Measurements from ENCODE around the gene CGNL1. TPM values are rescaled to one million over a fixed set of nuclear protein-coding genes. Genes with fewer than 3 reads are reported as not detected.
A peak's percentile ranks its signal among the peaks of the same experiment; 100 is the strongest.

CGNL1 gene
- total RNA-seq, 1 donor from 2014 or later: 3.0 TPM

GRCh38 chr15:57472861-57473260 is 96.6 kb downstream of the CGNL1 start:
- Histone ChIP-seq H3K79me2 (ENCODE audit: low read depth) (no peaks in the 10 kb centered on the region), H3K9ac (no peak overlapping the region), H4K20me1 (ENCODE audit: low read depth) (no peaks in the 10 kb centered on the region), H3F3A (ENCODE audit: low read depth) (no peaks in the 10 kb centered on the region), H3K27me3 (no peaks in the 10 kb centered on the region), H3K4me3 (no peak overlapping the region), H3K36me3 (no peaks in the 10 kb centered on the region), H3K4me2 (no peak overlapping the region), H3K9me3 (ENCODE audit: low read depth) (no peaks in the 10 kb centered on the region), H2AFZ (replicated peaks) (no peak overlapping the region), H3K4me1 (peaks cover 14% of the 10 kb centered on the region), H3K27ac (no peak overlapping the region)
- H3K4me3 Mint-ChIP-seq: no peak overlapping the region
- peaks cover 40% of the 10 kb centered on the region for H3K4me1 Mint-ChIP-seq
- peaks cover 5% of the 10 kb centered on the region for H3K27me3 Mint-ChIP-seq (ENCODE audit: insufficient read depth, low read depth)
- no peaks in the 10 kb centered on the region for H3K36me3 Mint-ChIP-seq
- no peaks in the 10 kb centered on the region for H3K9me3 Mint-ChIP-seq
- no peak overlapping the region for H3K27ac Mint-ChIP-seq
- no peak for TF ChIP-seq EZH2phosphoT487 (IDR thresholded peaks at IDR 0.05)
- TF ChIP-seq, protein P1, sequence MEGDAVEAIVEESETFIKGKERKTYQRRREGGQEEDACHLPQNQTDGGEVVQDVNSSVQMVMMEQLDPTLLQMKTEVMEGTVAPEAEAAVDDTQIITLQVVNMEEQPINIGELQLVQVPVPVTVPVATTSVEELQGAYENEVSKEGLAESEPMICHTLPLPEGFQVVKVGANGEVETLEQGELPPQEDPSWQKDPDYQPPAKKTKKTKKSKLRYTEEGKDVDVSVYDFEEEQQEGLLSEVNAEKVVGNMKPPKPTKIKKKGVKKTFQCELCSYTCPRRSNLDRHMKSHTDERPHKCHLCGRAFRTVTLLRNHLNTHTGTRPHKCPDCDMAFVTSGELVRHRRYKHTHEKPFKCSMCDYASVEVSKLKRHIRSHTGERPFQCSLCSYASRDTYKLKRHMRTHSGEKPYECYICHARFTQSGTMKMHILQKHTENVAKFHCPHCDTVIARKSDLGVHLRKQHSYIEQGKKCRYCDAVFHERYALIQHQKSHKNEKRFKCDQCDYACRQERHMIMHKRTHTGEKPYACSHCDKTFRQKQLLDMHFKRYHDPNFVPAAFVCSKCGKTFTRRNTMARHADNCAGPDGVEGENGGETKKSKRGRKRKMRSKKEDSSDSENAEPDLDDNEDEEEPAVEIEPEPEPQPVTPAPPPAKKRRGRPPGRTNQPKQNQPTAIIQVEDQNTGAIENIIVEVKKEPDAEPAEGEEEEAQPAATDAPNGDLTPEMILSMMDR (IDR thresholded peaks at IDR 0.05): no peak
- TF ChIP-seq EZH2 (IDR thresholded peaks at IDR 0.05): no peak
- DNase-seq (ENCODE audit: low spot score): no peak

DNA sequence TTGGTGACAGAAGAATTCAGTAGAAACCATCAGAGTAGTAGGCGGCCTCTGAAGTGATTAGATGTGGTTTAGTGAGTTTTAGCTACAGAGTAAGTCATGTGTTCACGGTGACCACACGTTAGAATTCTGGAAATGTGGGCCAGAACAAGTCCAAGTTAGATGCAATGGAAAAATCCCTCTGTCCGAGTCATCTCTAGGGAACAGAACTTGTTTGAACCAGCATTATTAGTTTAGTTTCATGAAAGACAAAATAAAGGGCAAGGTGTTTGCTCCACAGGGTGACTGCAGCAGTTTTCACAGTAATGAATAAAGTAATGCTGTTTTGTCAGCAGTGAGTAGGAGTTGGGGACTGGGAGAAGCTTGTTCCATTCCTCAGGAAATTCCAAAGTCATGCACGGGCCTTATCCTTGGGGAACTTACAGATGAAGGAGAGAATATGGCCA is 100.2 kb downstream of the CGNL1 start:
- Histone ChIP-seq H3K36me3 (no peaks in the 10 kb centered on the region), H3K79me2 (ENCODE audit: low read depth) (no peaks in the 10 kb centered on the region), H4K20me1 (ENCODE audit: low read depth) (no peaks in the 10 kb centered on the region), H3F3A (ENCODE audit: low read depth) (no peaks in the 10 kb centered on the region), H2AFZ (replicated peaks) (no peak overlapping the region), H3K9ac (no peak overlapping the region), H3K9me3 (ENCODE audit: low read depth) (no peaks in the 10 kb centered on the region), H3K4me2 (no peak overlapping the region), H3K27me3 (no peaks in the 10 kb centered on the region), H3K4me1 (peaks cover 10% of the 10 kb centered on the region), H3K4me3 (no peak overlapping the region), H3K27ac (no peak overlapping the region)
- Mint-ChIP-seq H3K9me3 (no peaks in the 10 kb centered on the region), H3K27me3 (ENCODE audit: insufficient read depth, low read depth) (peaks cover 5% of the 10 kb centered on the region), H3K4me3 (no peak overlapping the region), H3K36me3 (no peaks in the 10 kb centered on the region), H3K4me1 (peaks cover 31% of the 10 kb centered on the region), H3K27ac (no peak overlapping the region)
- DNase-seq (ENCODE audit: low spot score): no peak
- TF ChIP-seq EZH2phosphoT487 (IDR thresholded peaks at IDR 0.05): no peak
- TF ChIP-seq, protein P1 (IDR thresholded peaks at IDR 0.05): no peak

GRCh38 chr15:57477736-57478522 is 101.6 kb downstream of the CGNL1 start:
- Histone ChIP-seq H4K20me1 (ENCODE audit: low read depth) (no peaks in the 10 kb centered on the region), H3K9ac (no peak overlapping the region), H3K4me1 (peaks cover 10% of the 10 kb centered on the region), H3F3A (ENCODE audit: low read depth) (no peaks in the 10 kb centered on the region), H3K36me3 (no peaks in the 10 kb centered on the region), H3K27ac (no peak overlapping the region), H3K9me3 (ENCODE audit: low read depth) (no peaks in the 10 kb centered on the region), H3K4me3 (no peak overlapping the region), H2AFZ (replicated peaks) (no peak overlapping the region), H3K27me3 (no peaks in the 10 kb centered on the region), H3K4me2 (peak overlapping the region; percentile 38), H3K79me2 (ENCODE audit: low read depth) (no peaks in the 10 kb centered on the region)
- Mint-ChIP-seq H3K9me3 (no peaks in the 10 kb centered on the region), H3K36me3 (no peaks in the 10 kb centered on the region), H3K27me3 (ENCODE audit: insufficient read depth, low read depth) (no peaks in the 10 kb centered on the region), H3K4me3 (no peak overlapping the region), H3K4me1 (peaks cover 31% of the 10 kb centered on the region), H3K27ac (no peak overlapping the region)
- TF ChIP-seq, protein P1 (IDR thresholded peaks at IDR 0.05): no peak
- TF ChIP-seq EZH2 (IDR thresholded peaks at IDR 0.05) (no peak), EZH2phosphoT487 (IDR thresholded peaks at IDR 0.05) (no peak)
- peak; percentile 14 for DNase-seq (ENCODE audit: low spot score)
